Activated CD8-positive, alpha-beta T cell treated with anti-CD3 and anti-CD28 coated beads for 36 hours (primary cell): ENCODE measurements around the gene SGK1. TPM values are rescaled to one million over a fixed set of nuclear protein-coding genes. Genes with fewer than 3 reads are reported as not detected.

ENCODE experiments used
- ATAC-seq: fragments of 200-7000 bp; cut with Tn5 transposase; one replicate; pipeline ENCODE4 v1.10.0; 2021; ENCODE audit warnings: mild to moderate bottlenecking, moderate library complexity
- CTCF ChIA-PET: fragments of 350-600 bp; sonication (Branson Sonifier 250); formaldehyde crosslinking; loops from one replicate; lab custom pipeline; 2021; ENCODE audit warnings: antibody characterized with exemption; lab: Charles Lee
- POLR2A ChIA-PET: fragments of 350-600 bp; sonication (Branson Sonifier 250); formaldehyde crosslinking; loops from one replicate; lab custom pipeline; 2021; ENCODE audit warnings: antibody characterized with exemption; lab: Charles Lee
- DNase-seq: peaks from one replicate; pipeline ENCODE4 v3.0.0-alpha.2; 2020
- H3K27ac Mint-ChIP-seq: one replicate; pipeline ENCODE4 v1.8.0; 2021; ENCODE audit warnings: mild to moderate bottlenecking, mixed read lengths
- H3K27me3 Mint-ChIP-seq: one replicate; pipeline ENCODE4 v1.8.0; 2021; ENCODE audit warnings: mixed read lengths
- H3K36me3 Mint-ChIP-seq: one replicate; pipeline ENCODE4 v1.8.0; 2021; ENCODE audit warnings: low read depth, mixed read lengths
- H3K4me1 Mint-ChIP-seq: one replicate; pipeline ENCODE4 v1.8.0; 2021; ENCODE audit warnings: low read depth, mixed read lengths
- H3K4me3 Mint-ChIP-seq: one replicate; pipeline ENCODE4 v1.8.0; 2021; ENCODE audit warnings: mild to moderate bottlenecking, moderate library complexity, mixed read lengths
- H3K9me3 Mint-ChIP-seq: one replicate; pipeline ENCODE4 v1.8.0; 2021; ENCODE audit warnings: mixed read lengths
- intact Hi-C: fragments of 100-400 bp; cut with micrococcal nuclease; formaldehyde crosslinking; loops from one replicate; pipeline ENCODE4 v1.10.0; 2022
- total RNA-seq, 2 experiments: library from RNA; stranded (reverse); gene quantifications; one replicate each; pipeline ENCODE4 v1.2.3, GENCODE V29; 2021
- TF ChIP-seq, protein P1 (sequence below): fragments of 200-600 bp; IDR thresholded peaks from one replicate; pipeline ENCODE4 v1.8.0; 2022; ENCODE audit warnings: antibody characterized with exemption, mild to moderate bottlenecking

Gene SGK1
- total RNA-seq, 2 experiments from 2014 or later, result 46.4 to 53.4 TPM

DNA sequence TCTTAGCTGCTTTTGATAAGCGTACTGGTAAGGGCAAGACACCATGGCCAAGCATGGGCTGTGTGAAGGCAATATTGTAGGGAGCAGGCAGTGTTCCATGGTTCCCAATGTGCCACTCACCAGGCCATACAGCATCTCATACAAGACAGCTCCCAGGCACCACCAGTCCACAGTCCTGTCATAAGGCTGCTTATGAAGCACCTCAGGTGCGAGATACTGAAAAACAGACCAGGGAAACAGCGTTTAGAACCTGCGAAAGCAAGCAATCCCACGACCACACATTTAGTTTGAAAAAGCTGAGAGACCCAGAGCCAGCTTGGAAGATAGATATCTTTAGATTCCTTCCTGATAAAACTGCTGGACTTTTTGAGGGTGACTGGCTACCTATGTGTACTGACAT is 146.4 kb downstream of the SGK1 start:
- CTCF ChIA-PET, result interaction anchor here (0.8 to 1.7 kb wide), 4 partner anchors 14 to 469 kb away, joined by 3 to 6 read pairs (median 4); no protein-coding TSS in a partner anchor
- peaks cover 69% of the 10 kb centered on the region for H3K36me3 Mint-ChIP-seq
- POLR2A ChIA-PET, result interaction anchor here (1.1 to 1.2 kb wide), 2 partner anchors 15 to 469 kb away, joined by 3 read pairs; no protein-coding TSS in a partner anchor
- intact Hi-C loops, result loop anchor here (5.0 to 10.0 kb wide), 3 partner anchors 183 to 766 kb away; no protein-coding TSS in a partner anchor
- no peaks in the 10 kb centered on the region for H3K9me3 Mint-ChIP-seq
- H3K27ac Mint-ChIP-seq, result peak overlapping the region; percentile 61
- peaks cover 48% of the 10 kb centered on the region for H3K4me1 Mint-ChIP-seq
- DNase-seq (no peak), ATAC-seq (no peak)
- H3K27me3 Mint-ChIP-seq, result no peaks in the 10 kb centered on the region
- H3K4me3 Mint-ChIP-seq, result peak overlapping the region; percentile 98
- TF ChIP-seq, protein P1, sequence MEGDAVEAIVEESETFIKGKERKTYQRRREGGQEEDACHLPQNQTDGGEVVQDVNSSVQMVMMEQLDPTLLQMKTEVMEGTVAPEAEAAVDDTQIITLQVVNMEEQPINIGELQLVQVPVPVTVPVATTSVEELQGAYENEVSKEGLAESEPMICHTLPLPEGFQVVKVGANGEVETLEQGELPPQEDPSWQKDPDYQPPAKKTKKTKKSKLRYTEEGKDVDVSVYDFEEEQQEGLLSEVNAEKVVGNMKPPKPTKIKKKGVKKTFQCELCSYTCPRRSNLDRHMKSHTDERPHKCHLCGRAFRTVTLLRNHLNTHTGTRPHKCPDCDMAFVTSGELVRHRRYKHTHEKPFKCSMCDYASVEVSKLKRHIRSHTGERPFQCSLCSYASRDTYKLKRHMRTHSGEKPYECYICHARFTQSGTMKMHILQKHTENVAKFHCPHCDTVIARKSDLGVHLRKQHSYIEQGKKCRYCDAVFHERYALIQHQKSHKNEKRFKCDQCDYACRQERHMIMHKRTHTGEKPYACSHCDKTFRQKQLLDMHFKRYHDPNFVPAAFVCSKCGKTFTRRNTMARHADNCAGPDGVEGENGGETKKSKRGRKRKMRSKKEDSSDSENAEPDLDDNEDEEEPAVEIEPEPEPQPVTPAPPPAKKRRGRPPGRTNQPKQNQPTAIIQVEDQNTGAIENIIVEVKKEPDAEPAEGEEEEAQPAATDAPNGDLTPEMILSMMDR, result no peak

DNA sequence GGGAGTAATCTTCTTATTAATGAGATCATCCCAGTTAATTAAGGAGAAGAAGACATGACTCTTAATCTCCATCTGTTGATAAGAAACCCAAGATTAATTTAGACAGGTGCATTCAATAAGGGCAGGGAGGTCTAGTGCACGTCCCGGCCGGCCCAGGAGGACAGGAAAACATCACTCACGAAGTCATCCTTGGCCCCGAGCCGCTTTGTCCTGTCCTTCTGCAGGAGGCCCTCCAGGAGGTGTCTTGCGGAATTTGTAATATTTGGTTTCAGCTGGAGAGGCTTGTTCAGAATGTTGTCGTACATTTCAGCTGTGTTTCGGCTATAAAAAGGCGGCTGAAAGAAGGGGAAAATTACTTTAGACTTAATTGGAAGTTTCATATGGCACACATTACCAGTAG is 147.1 kb downstream of the SGK1 start:
- ATAC-seq, result no peak
- H3K36me3 Mint-ChIP-seq, result peaks cover 69% of the 10 kb centered on the region
- TF ChIP-seq, protein P1, result no peak
- peak overlapping the region; percentile 98 for H3K4me3 Mint-ChIP-seq
- ChIA-PET CTCF (interaction anchor here (1.3 to 1.7 kb wide), 2 partner anchors 14 to 470 kb away, joined by 5 to 6 read pairs; no protein-coding TSS in a partner anchor), POLR2A (interaction anchor here (1.1 to 1.2 kb wide), 2 partner anchors 14 to 470 kb away, joined by 3 read pairs; no protein-coding TSS in a partner anchor)
- H3K27ac Mint-ChIP-seq, result peak overlapping the region; percentile 18
- peaks cover 44% of the 10 kb centered on the region for H3K4me1 Mint-ChIP-seq
- no peak for DNase-seq
- H3K9me3 Mint-ChIP-seq, result no peaks in the 10 kb centered on the region
- intact Hi-C loops, result loop anchor here (5.0 to 10.0 kb wide), 3 partner anchors 184 to 766 kb away; no protein-coding TSS in a partner anchor
- no peaks in the 10 kb centered on the region for H3K27me3 Mint-ChIP-seq

DNA sequence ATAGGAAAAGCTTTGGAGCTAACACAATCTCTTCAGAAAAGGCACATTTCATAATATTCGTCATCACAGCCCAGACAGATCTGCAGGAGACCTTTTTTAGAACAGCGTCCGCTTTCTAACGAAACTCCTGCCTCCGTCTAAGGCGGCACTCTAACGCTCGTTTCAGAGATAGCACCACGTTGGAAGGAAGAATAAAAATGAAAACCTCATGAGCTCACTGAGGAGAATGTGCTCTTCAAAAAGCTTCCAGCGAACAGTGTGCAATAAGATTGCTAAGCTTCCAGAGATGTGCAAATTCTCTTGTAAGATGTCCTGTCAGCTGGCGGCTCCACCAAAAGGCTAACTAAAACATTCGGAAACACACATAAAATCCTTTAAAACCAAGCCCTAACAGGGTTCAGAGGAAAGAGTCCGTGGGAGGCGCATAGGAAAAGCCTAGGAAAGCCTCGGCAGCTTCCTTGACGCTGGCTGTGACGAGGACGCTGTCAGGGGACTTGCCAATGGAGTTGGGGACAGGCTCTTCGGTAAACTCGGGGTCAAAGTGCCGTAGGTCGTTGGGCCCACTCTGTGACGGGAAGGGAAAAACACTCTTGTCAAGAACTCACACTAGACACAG is 147.9 kb downstream of the SGK1 start:
- Mint-ChIP-seq H3K4me1 (peaks cover 41% of the 10 kb centered on the region), H3K9me3 (no peaks in the 10 kb centered on the region), H3K36me3 (peaks cover 69% of the 10 kb centered on the region), H3K4me3 (peak overlapping the region; percentile 98), H3K27ac (no peak overlapping the region), H3K27me3 (no peaks in the 10 kb centered on the region)
- ChIA-PET CTCF (interaction anchor here (1.0 kb wide), 1 partner anchor 60 kb away, joined by 3 read pairs; no protein-coding TSS in a partner anchor), POLR2A (no interaction called here)
- TF ChIP-seq, protein P1, result no peak
- DNase-seq, result no peak
- intact Hi-C loops, result loop anchor here (5.0 to 10.0 kb wide), 3 partner anchors 185 to 767 kb away; no protein-coding TSS in a partner anchor
- ATAC-seq, result no peak

DNA sequence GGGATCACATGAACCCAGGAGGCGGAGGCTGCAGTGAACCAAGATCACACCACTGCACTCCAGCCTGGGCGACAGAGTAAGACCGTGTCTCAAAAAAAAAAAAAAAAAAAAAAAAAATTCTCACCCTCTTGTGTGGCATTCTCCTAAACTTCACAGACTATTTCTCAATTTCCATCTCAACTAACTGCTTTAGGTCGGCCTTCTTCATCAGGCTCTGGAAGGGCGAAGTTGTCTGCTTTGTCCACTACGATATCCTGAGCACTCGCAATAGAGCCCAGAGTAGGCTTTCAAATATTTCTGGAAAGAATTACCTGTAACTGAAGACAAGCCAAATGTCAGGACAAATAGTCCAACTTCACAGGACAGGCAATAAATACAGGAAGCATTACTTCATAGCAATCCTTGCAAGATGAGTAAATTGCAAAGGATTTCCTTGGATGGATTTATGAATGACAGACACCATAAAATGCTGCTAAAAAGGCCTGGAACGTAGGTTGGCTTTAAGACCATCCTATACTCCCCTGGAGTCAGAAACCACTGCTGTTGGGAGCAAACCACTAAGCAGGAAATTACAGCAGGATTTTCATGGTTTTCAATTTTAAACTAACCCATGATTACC is 149.2 kb downstream of the SGK1 start:
- Mint-ChIP-seq H3K36me3 (peaks cover 60% of the 10 kb centered on the region), H3K27ac (peak overlapping the region; percentile 5), H3K4me3 (no peak overlapping the region), H3K27me3 (no peaks in the 10 kb centered on the region), H3K4me1 (peaks cover 38% of the 10 kb centered on the region), H3K9me3 (no peaks in the 10 kb centered on the region)
- no peak for ATAC-seq
- TF ChIP-seq, protein P1, result no peak
- CTCF ChIA-PET, result interaction anchor here (1.3 kb wide), 2 partner anchors 12 to 772 kb away, joined by 3 to 4 read pairs; no protein-coding TSS in a partner anchor
- intact Hi-C loops, result no loop called here
- POLR2A ChIA-PET, result no interaction called here
- no peak for DNase-seq
